ENCODE measurements around the gene ZNF577.
A peak's percentile ranks its signal among the peaks of the same experiment; 100 is the strongest.

Gene ZNF577

DNA sequence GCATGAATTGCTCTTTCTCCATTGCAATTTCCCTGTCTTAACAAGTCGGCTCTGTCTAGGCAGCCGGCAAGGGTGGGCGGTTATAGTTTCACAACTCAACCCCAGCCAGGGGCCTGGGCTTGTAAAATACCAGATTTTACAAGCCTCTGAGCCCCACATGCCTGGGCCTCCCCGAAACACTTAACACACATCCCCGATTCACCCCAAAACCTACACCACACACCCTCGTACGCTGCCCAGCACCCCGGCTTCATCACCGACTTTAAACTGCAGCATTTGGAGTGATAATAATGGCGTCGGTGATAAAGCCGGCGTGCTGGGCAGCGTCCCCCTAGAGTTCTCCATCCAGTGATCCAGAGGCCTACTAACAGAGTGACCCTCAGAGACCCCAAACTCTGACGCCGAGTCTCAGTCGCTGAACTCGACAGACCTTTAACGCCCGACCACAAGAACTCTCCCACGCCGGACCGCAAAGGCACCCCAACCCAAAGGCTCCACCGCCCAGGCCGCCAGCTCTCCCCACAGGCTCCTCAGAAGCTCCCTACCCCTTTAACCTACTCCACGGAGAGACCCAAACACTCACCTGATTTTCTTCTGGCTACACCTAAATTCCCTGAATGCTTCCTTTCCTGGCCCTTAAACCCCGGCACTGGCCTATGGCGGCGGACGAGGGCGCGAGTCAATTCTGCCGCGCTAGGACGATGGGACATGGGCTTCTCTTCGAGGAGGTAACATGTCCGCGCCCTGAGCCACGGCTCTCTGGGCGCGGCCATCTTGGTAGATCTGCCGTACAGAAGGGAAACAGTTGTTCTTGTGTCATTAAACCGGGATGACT is 16.8 kb upstream of the ZNF577 start, which contains the start of gene ZNF649:
ZNF649 (minus strand) TSS at position 687 of the 835 bp plus-strand sequence. CDS start 4,910 bp downstream, outside the sequence.
- peak; percentile 76 to 82 for DNase-seq (ENCODE audit: low spot score in 2 of 2)
- H3K4me3 Mint-ChIP-seq = peak within 1 kb of the TSS; percentile 98
- peaks cover 21% of the 10 kb centered on the region for H3K9me3 Mint-ChIP-seq
- peaks cover 36% of the 10 kb centered on the region for H3K36me3 Mint-ChIP-seq
- ATAC-seq (ENCODE audit: low read depth) = peak; percentile 96
- peaks cover 13% of the 10 kb centered on the region for H3K4me1 Mint-ChIP-seq
- peak within 1 kb of the TSS; percentile 91 for H3K27ac Mint-ChIP-seq
- H3K27me3 Mint-ChIP-seq = peaks cover 3% of the 10 kb centered on the region

DNA sequence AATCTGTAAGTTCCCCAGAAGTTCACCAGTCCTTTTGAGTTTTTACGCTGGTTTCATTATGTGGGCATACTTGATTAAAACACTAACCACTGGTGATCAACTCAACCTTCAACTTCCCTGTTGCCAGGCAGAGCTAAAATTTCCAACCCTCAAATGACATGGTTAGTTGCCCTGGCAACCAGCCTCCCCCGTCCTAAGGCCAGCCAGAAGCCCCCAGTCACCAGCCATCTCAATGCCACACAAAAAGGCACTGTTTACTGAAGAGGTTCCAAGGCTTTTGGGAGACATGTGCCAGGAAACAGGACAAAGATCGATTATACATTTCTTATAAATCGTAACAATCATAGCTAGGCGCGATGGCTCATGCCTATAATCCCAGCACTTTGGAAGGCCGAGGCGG is 15.4 kb upstream of the ZNF577 start:
- Mint-ChIP-seq H3K9me3 (peaks cover 18% of the 10 kb centered on the region), H3K27ac (no peak overlapping the region), H3K27me3 (peaks cover 3% of the 10 kb centered on the region), H3K36me3 (peaks cover 36% of the 10 kb centered on the region), H3K4me3 (peak overlapping the region; percentile 98), H3K4me1 (peaks cover 13% of the 10 kb centered on the region)
- ATAC-seq (ENCODE audit: low read depth) (no peak), DNase-seq (ENCODE audit: low spot score in 2 of 2) (no peak)

DNA sequence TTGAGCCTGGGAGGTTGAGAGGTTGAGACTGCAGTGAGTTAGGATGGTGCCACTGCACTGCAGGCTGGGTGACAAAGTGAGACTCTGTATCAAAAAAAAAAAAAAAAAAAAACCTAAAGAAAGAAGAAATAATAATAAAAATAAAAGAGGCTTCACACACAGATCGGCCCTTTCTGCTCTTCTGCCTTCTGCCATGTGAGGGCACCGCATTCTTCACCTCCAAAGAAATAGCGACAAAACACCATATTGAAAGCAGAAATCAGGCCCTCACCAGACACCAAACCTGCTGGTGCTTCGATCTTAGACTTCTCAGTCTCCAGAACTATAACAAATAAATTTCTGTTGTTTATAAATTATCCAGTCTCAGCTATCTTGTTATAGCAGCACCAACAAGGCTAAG is 14.1 kb upstream of the ZNF577 start:
- no peak overlapping the region for H3K4me3 Mint-ChIP-seq
- no peak for ATAC-seq (ENCODE audit: low read depth)
- no peaks in the 10 kb centered on the region for H3K27me3 Mint-ChIP-seq
- peaks cover 13% of the 10 kb centered on the region for H3K9me3 Mint-ChIP-seq
- no peak overlapping the region for H3K27ac Mint-ChIP-seq
- H3K4me1 Mint-ChIP-seq = peaks cover 13% of the 10 kb centered on the region
- DNase-seq (ENCODE audit: low spot score in 2 of 2) = no peak
- H3K36me3 Mint-ChIP-seq = peaks cover 38% of the 10 kb centered on the region

DNA sequence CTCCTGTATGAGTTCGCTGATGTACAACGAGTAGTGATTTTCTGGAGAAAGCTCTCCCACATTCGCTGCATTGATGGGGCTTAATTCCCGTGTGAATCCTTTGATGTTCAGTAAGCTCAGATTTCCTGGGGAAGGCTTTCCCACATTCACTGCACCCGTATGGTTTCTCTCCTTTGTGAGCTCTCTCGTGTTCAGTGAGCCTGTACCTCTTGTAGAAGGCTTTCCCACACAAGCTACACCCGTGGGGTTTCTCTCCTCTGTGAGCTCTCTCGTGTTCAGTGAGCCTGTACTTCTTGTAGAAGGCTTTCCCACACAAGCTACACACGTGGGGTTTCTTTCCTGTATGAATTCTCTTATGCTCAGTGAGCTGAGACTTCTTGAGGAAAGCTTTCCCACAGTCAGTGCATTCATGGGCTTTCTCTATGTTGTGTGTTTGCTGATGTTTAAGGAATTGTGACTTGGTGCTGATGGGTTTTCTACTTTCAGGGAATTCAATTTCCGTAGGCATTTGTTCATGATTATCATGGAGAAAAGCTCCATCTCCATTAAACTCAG is 3.5 kb upstream of the ZNF577 start:
- Mint-ChIP-seq H3K27ac (no peak overlapping the region), H3K4me3 (no peak overlapping the region), H3K4me1 (no peaks in the 10 kb centered on the region), H3K36me3 (peaks cover 67% of the 10 kb centered on the region), H3K27me3 (no peaks in the 10 kb centered on the region), H3K9me3 (peaks cover 36% of the 10 kb centered on the region)
- DNase-seq (ENCODE audit: low spot score in 2 of 2) (no peak), ATAC-seq (ENCODE audit: low read depth) (no peak)

DNA sequence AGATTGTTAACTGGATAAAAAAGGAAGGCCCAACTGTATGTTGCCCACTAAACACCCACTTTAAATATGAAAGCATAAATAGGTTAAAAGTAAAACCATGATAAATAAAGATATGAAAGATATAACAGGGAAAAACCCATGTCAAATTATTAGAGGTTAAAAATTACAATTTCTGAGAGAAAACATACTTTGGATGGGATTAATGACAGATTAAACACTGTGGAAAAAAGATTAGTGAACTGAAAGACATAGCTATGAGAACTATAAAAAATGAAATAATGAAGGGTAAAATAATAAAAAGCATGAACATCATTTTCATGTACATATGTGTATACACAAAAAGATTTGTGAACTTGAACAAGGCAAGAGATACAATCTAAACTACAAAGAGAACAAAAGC is 2.2 kb upstream of the ZNF577 start:
- H3K27ac Mint-ChIP-seq = no peak overlapping the region
- no peak overlapping the region for H3K4me3 Mint-ChIP-seq
- no peaks in the 10 kb centered on the region for H3K27me3 Mint-ChIP-seq
- H3K9me3 Mint-ChIP-seq = peaks cover 29% of the 10 kb centered on the region
- H3K4me1 Mint-ChIP-seq = no peaks in the 10 kb centered on the region
- DNase-seq (ENCODE audit: low spot score in 2 of 2) (no peak), ATAC-seq (ENCODE audit: low read depth) (no peak)
- peaks cover 64% of the 10 kb centered on the region for H3K36me3 Mint-ChIP-seq

DNA sequence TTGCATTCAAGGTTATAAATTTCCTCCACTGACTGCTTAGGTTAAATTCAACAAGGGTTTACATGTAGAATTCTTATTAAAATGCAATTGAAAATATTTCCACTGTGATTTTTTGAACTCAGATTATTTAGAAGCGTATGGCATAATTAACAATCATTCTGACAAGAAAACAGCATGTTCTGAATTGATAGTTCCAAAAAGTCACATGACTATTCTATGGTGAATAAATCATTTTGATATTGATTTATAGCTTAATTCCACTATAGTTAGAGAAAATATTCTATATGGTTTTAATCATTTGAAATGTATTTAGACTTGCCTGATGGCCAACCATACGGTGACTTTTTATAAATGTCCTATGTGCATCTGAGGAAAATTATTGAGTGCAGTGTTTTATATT is 3.0 kb downstream of the ZNF577 start:
- Mint-ChIP-seq H3K27me3 (no peaks in the 10 kb centered on the region), H3K27ac (no peak overlapping the region), H3K4me1 (no peaks in the 10 kb centered on the region), H3K9me3 (peaks cover 20% of the 10 kb centered on the region), H3K4me3 (no peak overlapping the region), H3K36me3 (peaks cover 55% of the 10 kb centered on the region)
- DNase-seq (ENCODE audit: low spot score in 2 of 2) (no peak), ATAC-seq (ENCODE audit: low read depth) (no peak)

DNA sequence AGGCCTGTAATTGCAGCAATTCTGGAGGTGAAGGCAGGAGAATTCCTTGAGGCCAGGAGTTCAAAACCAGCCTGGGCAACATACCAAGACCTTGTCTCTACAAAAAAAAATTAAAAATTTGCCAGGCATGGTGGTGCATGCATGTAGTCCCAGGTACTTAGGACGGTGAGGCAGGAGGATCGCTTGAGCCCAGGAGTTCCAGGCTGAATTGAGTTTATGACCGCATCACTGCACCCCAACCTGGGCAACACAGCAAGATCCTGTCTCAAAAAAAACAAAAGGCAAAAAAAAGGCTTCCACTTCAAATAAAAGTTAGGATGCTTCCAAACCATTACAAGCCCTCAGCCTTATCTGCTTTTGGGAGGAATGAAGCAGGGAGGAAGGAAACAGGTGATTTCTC is 5.2 kb downstream of the ZNF577 start:
- H3K36me3 Mint-ChIP-seq = peaks cover 62% of the 10 kb centered on the region
- no peak overlapping the region for H3K4me3 Mint-ChIP-seq
- peaks cover 18% of the 10 kb centered on the region for H3K9me3 Mint-ChIP-seq
- no peaks in the 10 kb centered on the region for H3K4me1 Mint-ChIP-seq
- H3K27ac Mint-ChIP-seq = no peak overlapping the region
- DNase-seq (ENCODE audit: low spot score in 2 of 2) (no peak), ATAC-seq (ENCODE audit: low read depth) (no peak)
- no peaks in the 10 kb centered on the region for H3K27me3 Mint-ChIP-seq

DNA sequence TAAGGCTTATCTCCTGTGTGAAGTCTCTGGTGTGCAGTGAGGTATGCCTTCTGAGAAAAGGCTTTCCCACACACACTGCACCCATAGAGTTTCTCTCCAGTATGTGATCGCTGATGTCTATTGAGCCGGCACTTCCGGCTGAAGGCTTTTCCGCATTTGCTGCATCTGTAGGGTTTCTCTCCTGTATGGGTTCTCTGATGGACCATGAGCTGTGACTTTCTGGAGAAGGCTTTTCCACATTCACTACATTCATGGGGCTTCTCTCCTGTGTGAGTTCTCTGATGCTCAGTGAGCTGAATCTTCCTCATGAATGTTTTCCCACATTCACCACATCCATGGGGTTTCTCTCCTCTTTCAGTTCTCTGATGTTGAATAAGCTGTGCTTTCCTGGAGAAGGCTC is 14.7 kb downstream of the ZNF577 start:
- no peak overlapping the region for H3K4me3 Mint-ChIP-seq
- peaks cover 42% of the 10 kb centered on the region for H3K9me3 Mint-ChIP-seq
- H3K36me3 Mint-ChIP-seq = peaks cover 66% of the 10 kb centered on the region
- H3K4me1 Mint-ChIP-seq = no peaks in the 10 kb centered on the region
- ATAC-seq (ENCODE audit: low read depth) (no peak), DNase-seq (ENCODE audit: low spot score in 2 of 2) (no peak)
- H3K27me3 Mint-ChIP-seq = no peaks in the 10 kb centered on the region
- no peak overlapping the region for H3K27ac Mint-ChIP-seq

DNA sequence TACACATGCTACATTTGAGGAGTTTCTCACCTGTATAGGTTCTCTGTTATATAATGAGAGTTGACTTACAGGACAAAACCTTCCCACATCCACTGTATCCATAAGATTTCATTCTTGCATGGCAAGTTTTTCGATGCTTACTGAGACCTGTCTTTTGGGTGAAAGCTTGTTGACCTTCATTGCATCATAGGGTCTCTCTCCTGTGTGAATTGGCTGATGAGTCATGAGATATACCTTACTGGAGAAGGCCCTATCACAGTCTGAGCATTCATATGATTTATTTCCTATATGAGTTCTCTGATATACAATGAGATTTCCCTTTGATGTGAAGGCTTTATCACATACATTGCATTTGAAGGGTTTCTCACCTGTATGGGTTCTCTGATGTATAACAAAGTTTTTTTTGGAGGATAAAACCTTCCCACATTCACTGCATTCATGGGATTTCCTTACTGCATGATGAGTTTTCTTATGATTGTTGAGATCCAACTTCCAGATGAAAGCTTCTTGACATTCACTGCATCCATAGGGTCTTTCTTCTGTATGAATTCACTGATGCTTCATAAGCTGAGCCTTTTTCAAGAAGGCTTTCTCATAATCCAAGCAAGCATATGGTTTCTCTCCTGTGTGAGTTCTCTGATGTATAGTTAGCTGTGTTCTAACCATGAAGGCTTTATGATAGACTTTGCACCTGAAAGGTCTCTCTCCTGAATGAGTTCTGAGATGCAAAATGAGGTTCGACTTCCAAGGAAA is 25.7 kb downstream of the ZNF577 start:
- peaks cover 25% of the 10 kb centered on the region for H3K36me3 Mint-ChIP-seq
- peaks cover 30% of the 10 kb centered on the region for H3K9me3 Mint-ChIP-seq
- no peaks in the 10 kb centered on the region for H3K4me1 Mint-ChIP-seq
- no peak overlapping the region for H3K4me3 Mint-ChIP-seq
- no peak for DNase-seq (ENCODE audit: low spot score in 2 of 2)
- H3K27me3 Mint-ChIP-seq = no peaks in the 10 kb centered on the region
- ATAC-seq (ENCODE audit: low read depth) = no peak
- no peak overlapping the region for H3K27ac Mint-ChIP-seq

DNA sequence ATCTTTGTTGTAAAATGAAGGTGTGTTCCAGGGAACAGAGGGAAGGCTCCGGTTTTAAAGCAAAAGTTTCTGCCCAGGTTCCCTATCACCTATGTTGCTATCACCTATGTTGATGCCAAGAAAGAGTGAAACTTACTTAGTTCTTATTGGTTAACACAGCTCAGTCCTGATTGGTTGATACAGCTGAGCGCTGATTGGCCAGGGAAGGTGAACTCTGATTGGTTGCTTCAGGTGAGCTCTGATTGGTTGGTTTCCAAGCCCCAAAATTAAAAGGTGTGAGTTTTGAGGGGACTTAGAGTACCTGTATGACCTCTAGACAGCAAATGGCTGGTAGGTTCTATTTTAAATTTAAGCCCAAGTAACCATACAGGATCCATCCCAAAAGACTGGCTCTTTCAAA is 50.6 kb downstream of the ZNF577 start:
- Mint-ChIP-seq H3K4me3 (no peak overlapping the region), H3K27me3 (no peaks in the 10 kb centered on the region), H3K9me3 (peaks cover 19% of the 10 kb centered on the region), H3K27ac (no peak overlapping the region), H3K4me1 (no peaks in the 10 kb centered on the region), H3K36me3 (peaks cover 10% of the 10 kb centered on the region)
- DNase-seq (ENCODE audit: low spot score in 2 of 2) (no peak), ATAC-seq (ENCODE audit: low read depth) (no peak)

DNA sequence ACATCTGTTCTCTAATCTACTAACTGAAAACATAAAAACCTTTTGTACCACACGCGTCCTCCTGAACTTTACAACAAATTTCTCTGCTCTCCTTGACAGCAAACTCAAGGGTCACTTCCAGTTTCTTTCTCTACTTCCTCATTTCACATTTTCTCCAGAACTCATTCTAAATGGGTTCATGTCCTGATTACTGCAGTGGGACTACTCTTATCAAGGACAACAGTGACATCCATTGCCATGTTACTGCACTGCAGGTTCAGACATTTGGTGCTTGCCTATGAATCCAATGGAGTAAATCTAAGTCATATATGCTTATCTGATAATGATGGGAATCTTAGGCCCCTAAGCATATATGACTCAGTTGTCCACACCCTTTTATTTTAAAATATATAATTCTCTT is 57.5 kb downstream of the ZNF577 start:
- DNase-seq (ENCODE audit: low spot score in 2 of 2) (no peak), ATAC-seq (ENCODE audit: low read depth) (no peak)
- Mint-ChIP-seq H3K27ac (no peak overlapping the region), H3K4me1 (no peaks in the 10 kb centered on the region), H3K9me3 (peaks cover 27% of the 10 kb centered on the region), H3K27me3 (no peaks in the 10 kb centered on the region), H3K4me3 (no peak overlapping the region), H3K36me3 (peaks cover 6% of the 10 kb centered on the region)

DNA sequence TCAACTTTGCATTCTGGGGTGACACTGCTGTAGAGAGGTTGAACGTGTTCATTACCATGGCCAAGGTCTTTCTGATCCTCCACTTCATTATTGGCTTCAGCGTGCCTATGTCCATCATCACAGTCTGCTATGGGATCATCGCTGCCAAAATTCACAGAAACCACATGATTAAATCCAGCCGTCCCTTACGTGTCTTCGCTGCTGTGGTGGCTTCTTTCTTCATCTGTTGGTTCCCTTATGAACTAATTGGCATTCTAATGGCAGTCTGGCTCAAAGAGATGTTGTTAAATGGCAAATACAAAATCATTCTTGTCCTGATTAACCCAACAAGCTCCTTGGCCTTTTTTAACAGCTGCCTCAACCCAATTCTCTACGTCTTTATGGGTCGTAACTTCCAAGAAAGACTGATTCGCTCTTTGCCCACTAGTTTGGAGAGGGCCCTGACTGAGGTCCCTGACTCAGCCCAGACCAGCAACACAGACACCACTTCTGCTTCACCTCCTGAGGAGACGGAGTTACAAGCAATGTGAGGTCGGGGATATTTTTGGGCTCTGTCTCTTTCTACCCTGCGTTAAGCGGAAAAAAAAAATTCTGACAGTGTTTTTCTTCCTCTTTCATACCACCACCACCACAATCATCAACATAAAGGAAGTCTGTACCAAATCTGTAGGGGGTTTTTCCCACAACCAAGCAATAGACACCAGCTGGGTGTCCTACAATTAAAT is 63.3 kb downstream of the ZNF577 start:
- Mint-ChIP-seq H3K4me1 (peaks cover 2% of the 10 kb centered on the region), H3K4me3 (no peak overlapping the region), H3K27me3 (peaks cover 1% of the 10 kb centered on the region), H3K36me3 (peaks cover 2% of the 10 kb centered on the region), H3K9me3 (peaks cover 13% of the 10 kb centered on the region), H3K27ac (no peak overlapping the region)
- no peak for DNase-seq (ENCODE audit: low spot score in 2 of 2)
- peak; percentile 24 for ATAC-seq (ENCODE audit: low read depth)

DNA sequence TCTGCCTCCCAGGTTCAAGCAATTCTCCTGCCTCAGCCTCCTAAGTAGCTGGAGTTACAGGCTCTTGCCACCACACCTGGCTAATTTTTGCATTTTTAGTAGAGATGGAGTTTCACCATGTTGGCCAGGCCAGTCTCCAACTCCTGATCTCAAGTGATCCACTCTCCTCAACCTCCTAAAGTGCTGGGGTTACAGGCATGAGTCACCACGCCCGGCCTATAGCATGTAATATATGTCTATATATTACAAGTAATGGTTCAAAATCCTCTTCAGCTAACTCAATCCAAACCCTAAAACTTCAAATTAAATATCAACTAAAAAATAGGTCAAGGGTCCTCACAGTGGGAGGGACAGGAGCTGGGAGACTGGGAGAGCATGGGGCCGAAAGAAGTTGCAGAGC is 64.8 kb downstream of the ZNF577 start:
- Mint-ChIP-seq H3K4me1 (peaks cover 2% of the 10 kb centered on the region), H3K36me3 (no peaks in the 10 kb centered on the region), H3K27ac (no peak overlapping the region), H3K9me3 (peaks cover 11% of the 10 kb centered on the region), H3K4me3 (no peak overlapping the region), H3K27me3 (peaks cover 1% of the 10 kb centered on the region)
- ATAC-seq (ENCODE audit: low read depth) = no peak
- no peak for DNase-seq (ENCODE audit: low spot score in 2 of 2)

DNA sequence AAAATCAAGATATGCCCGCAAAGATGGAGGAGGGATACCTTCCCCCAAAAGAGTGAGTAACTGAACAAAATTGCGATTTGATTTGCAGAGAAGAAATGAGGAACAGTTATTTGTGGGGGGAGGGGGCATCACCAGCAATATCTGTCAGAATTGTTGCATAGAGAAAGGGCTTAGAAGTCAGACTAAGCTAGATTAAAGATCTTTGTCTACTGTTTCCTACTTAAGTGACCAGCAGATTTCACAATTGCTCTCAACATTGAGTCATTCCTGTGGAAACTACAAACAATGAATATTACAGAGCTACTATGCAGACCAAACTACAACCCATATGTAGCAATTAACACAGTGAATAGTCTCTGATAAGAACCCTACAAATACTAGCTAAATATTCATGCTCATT is 65.4 kb downstream of the ZNF577 start:
- Mint-ChIP-seq H3K27me3 (peaks cover 1% of the 10 kb centered on the region), H3K4me1 (peaks cover 2% of the 10 kb centered on the region), H3K9me3 (peaks cover 9% of the 10 kb centered on the region), H3K36me3 (no peaks in the 10 kb centered on the region), H3K27ac (no peak overlapping the region), H3K4me3 (no peak overlapping the region)
- DNase-seq (ENCODE audit: low spot score in 2 of 2) (no peak), ATAC-seq (ENCODE audit: low read depth) (no peak)
